ENCODE measurements around the gene WDR31.
A peak's percentile ranks its signal among the peaks of the same experiment; 100 is the strongest.

Gene WDR31

DNA sequence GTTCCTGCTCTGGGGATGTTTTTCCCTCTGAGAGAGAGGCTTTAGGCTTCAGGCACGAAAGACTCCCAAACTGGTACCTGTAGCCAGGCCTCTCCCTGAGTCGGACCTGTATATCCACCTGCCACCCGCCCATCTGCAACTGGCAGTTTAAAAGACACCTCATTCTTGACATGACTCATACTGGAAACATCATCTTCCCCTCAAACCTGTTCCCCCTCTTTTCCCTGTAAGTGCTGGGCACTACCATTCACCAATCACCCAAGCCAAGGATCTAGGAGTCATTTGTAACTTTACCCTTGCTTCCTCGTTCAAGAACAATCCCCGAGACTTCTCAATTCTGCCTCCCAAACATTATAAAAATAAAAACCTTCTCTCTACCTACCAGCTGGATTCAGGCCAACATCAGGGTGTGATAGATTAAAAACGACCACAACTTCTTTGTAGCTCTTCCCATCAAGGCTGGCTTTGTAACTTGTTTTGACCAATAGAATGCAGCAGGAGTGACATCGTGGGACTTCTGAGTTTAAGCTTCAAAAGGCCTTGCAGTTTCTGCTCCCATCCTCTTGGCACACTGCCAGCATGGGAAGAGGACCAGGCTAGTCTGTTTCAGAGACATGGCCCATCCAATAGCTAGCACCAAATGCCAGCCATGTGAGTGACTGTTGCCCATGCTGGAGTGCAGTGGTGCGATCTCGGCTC lies 1.8 kb upstream of the WDR31 start:
- DNase-seq, result no peak

- DNase-seq, result no peak
These were observed 2.4 kb downstream of the WDR31 start for GRCh38 chr9:113337714-113338113.

GRCh38 chr9:113331780-113332179 lies 8.3 kb downstream of the WDR31 start:
- no peak for DNase-seq

DNA sequence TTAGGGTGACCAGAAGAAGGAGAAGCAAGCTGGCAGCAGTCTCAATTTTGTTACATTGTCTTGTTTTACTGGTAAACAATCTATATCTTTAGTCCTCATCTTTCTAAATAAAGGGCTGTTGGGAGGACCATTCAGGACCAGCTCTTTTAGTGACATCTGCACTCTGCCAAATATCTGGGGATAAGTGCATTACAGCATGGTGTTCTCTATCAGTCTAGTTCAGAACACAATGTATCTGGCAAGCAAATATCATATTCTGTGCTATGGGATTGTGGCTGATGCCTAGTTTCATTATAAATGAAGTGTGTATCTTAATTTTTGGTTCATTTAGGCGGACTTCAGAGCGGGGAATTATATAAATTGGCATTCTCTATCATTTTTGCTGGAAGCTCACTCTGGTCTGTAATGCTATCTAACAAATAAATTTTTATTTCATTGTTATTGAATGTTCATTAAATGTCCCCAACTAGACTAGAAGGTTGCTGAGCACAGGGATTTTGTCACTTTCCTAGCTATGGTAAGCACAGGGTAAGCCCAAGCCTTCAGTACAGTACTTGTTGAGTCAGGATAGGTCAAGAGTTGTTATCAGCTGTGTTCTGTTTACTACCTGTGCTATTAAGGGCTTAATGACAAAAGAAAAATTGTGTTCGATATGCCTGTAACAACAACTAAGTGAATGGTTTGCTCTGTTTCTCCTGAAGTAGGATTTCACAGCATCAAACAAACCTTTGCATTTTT lies 11.9 kb downstream of the WDR31 start:
- DNase-seq, result no peak

GRCh38 chr9:113326230-113326629 lies 13.8 kb downstream of the WDR31 start:
- no peak for DNase-seq

- DNase-seq, result no peak
These were observed 17.4 kb downstream of the WDR31 start for GRCh38 chr9:113322671-113323070.

DNA sequence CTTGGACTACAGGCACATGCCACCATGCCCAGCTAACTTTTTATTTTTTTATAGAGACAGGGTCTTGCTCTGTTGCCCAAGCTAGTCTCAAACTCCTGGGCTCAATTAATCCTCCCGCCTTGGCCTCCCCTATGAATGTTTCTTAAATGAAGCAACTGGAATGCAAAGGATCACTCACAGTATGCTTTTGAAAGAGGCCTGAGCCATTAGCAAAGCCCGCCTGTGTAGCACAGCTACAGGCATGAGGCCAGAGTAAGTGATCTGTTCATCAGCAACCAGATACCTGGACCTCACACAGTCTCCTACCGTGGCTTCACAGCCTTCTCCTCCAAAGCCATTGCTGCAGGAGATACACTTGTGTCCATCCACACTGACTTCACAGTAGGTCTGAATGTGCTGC lies 20.0 kb downstream of the WDR31 start:
- no peak for DNase-seq

DNA sequence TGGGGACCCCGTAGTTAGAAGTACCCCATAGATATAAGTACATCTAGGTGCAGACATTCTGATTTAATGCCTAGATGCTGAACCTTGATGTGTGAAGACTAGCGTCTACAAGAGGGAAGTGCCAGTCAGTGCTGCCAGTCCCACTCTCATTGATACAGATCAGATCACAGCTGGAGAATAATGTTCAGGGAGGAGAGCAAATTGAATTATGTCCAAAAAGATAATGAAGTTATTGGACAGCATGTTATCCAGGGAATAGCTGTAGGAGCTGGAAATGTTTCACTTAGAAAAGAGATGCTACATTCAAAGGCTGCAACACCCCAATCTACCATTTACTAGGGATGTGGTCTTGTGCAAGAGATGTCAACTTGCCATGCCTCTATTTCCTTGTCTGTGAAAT lies 21.0 kb downstream of the WDR31 start:
- no peak for DNase-seq

- DNase-seq, result no peak
These were observed 22.3 kb downstream of the WDR31 start for GRCh38 chr9:113317777-113318176.

- no peak for DNase-seq
These were observed 24.0 kb downstream of the WDR31 start for GRCh38 chr9:113316030-113316429.

DNA sequence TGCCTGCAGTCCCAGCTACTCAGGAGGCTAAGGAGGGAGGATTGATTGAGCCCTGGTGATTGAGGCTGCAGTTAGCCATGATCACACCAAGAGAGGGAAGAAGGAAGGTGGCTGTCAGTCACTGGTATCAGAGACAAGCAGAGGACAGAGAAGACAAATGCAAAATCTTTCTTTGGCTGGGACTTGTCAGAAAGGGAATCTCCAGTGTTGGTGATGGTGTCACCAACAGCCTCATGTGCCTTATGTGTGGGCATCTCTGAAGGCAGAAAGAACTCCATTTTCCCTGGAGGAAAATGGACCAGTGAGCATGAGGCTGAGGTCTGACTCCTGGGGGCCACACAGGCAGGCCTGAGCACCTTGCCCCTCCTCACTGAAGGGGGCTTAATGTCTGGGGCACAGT lies 24.8 kb downstream of the WDR31 start:
- no peak for DNase-seq

GRCh38 chr9:113313261-113313660 lies 26.8 kb downstream of the WDR31 start:
- DNase-seq, result no peak

DNA sequence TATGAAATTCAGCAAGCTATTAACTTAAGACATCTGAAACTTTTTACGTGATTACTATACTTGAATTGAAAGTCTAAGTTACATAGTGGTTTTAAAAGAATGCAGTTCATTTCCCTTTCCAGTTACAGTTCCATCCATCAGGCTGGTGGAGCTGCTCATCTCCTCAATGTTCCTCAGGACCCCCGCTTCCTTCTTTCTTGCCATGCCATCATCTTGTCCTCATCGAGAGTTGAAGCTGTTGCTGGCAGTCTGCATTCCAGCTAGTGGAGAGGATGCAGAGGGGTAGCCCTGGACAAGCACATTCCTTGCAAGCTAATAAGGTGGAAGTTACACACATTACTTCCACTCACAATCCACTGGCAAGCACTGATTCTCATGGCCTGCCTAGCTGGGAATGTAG lies 28.1 kb downstream of the WDR31 start:
- no peak for DNase-seq

DNA sequence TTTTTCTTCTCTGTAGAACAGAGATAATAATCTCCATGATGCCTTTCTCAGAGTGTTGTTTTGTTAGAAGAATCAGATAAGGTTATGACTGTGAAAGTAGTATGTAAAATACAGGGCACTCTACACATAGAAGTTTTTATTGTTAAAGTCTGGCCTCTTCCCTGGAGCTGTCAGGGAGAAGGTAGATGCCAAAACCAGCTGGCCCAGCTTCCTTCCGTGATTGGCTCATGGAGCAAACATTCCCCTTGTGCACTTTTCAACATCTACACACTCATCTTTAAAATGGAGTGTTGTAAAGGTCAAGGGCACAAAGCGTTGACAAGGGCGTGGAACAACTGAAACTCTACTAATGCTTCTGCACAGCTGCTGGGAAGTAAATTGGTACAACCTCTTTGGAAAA lies 29.5 kb downstream of the WDR31 start:
- no peak for DNase-seq

- no peak for DNase-seq
These were observed 30.8 kb downstream of the WDR31 start for GRCh38 chr9:113309204-113309813.

DNA sequence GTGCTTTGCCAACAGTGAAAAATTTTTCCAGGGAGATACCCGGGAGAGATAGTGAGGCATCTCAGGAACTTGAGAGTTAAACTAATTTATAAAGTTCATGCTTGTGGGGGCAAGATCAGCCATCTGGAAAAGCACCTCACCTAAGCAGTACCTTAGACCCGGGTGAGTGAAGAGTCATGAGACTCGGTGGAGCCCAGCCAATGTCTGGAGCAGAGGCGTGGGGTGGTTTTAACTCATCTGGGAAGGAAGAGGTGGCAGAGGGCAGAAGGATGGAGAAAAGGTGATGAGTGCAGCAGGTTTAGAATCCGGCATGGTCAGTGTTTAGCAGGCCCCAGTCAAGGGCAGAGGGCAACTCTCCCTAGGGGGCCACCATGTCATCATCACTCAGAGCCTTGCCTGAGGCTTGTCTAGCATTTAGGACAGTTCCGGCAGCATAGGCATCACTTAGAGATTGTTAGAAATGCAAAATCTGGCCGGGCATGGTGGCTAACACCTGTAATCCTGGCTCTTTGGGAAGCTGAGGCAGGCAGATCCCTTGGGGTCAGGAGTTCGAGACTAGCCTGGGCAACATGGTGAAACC lies 32.6 kb downstream of the WDR31 start:
- no peak for DNase-seq

GRCh38 chr9:113306566-113306965 lies 33.5 kb downstream of the WDR31 start:
- no peak for DNase-seq

DNA sequence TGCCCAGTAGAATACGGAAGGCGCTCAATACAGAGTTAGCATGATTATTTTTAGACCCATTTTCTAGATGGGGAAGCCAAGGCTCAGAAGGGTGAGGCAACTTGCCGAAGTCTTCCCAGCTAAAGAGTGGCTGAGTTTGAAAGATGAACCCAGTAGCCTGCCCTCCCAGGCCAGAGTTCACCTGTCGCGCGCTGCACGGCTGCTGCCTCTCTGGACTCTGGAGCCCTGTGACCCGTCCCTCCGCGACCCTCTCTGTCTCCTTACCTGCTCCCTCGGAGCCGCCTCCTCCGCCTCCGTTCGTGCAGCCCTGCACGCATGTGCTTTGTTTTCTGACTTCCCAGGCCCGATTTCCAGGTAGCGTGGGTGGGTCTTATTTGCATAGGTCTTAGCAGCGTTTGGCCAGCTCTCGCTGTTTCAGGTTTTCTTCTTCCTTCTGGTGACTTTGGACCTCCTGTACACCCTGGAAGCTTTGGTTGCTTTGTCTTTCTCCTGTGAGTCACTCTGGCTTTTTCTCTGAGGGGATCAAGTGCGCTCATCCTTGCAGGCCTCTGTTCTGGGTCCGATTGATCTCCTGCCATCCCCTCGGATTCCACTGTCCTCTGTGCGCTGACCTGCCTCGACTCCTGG lies 37.2 kb downstream of the WDR31 start, which contains the start of gene RNF183:
Gene RNF183 (minus strand): TSS at position 585 of the 627 bp plus-strand sequence. CDS start 5,192 bp downstream, outside the sequence.
- peak; percentile 33 for DNase-seq

- no peak for DNase-seq
These were observed 38.5 kb downstream of the WDR31 start for GRCh38 chr9:113301548-113301947.

DNA sequence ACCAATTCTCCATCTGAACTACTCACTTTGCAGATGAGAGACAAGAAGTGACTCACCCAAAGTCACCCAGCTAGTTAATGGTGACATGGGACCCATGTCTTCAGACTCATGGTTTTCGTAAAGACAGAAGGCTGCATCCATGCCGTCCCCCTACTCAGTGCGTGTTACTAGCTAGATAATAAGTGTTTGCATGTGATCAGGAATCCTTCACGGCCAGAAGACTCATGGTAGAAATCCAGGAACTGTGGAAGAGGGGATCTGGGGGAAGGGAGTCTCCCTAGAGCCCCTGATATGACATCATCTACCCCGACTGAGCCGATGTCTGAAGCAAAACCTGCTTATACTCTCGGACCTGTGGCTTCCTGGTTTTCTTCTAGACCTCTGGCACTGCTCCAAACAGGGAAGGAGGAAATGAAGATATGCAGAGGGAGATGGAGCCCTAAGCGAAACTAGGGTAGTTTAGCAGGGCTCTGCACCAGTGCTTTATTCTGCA lies 40.2 kb downstream of the WDR31 start:
- no peak for DNase-seq

- no peak for DNase-seq
These were observed 40.9 kb downstream of the WDR31 start for GRCh38 chr9:113298924-113299770.

DNA sequence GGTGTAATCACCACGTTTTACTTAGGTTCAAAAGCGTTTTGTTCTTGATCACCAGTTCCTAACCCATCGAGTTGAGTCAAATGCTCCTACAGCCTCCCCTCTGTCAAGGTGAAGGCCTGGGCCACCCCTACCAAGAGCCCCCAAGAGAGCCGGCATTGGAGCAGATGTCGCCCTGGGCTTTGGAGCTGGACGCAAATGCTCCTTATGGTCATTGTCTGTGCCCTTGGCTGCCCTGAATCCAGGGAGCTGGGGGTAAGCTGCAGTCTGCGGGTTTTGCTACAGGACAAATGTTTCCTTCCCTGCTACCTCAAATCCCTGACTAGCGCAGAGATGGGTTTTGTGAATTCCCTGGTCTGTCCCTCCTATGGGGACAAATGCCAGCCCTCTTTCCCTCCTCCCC lies 41.8 kb downstream of the WDR31 start:
- DNase-seq, result no peak
